Stimulated activated CD8-positive, alpha-beta memory T cell treated with anti-CD3 and anti-CD28 coated beads, Interleukin-2, amount 100 ng/mL, for 1 hour (primary cell): ENCODE measurements around the gene CAPN13.

Source experiments
- DNase-seq, 2 donors: peaks; one replicate each; pipeline ENCODE4 v3.0.0-alpha.2; 2020; ENCODE audit warnings: low read depth in 2 of 2

The CAPN13 gene

DNA sequence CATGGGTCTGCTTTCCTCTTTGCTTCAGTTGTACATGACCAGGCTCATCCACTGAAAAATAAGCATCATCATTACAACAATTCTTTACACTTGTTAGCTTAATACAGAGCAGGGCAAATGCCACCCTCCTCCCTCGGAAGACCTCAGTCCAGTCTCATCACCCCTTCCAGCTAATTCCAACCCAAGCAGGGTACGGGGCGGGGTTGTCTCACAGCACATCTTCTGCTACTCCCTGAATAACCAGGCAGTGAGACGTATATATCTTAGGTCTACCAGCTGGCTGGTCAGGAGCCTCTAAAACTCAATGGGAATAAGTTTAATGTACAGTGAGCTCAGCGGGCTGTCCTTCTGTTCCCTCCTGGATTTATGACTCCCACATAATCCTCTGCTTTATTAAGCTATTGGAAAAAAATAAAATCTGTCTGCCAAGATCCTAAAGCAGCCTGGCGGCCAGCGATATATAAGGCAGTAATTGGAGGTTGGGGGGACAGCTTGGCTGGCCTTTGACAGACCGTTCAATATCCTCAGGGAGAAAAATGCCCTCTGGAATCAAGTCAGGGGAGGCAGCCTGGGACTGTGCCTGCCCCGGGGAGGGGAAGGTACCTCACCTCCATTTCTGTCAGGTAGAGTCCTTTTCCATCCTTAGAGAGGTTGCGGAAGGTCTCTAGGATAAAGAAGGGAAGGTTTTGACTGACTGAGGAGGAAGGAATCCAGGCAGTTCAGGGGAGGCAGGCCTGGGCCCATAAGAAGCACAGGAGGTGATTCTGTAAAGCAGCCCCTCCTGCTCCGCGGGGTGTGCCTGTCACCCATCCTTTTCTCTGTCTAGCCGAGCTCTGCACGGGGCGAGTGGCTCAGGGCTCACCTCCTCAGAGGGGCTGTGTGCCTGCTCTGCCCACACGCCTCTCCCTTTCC, 76.3 kb downstream of the CAPN13 start:
- no peak for DNase-seq

DNA sequence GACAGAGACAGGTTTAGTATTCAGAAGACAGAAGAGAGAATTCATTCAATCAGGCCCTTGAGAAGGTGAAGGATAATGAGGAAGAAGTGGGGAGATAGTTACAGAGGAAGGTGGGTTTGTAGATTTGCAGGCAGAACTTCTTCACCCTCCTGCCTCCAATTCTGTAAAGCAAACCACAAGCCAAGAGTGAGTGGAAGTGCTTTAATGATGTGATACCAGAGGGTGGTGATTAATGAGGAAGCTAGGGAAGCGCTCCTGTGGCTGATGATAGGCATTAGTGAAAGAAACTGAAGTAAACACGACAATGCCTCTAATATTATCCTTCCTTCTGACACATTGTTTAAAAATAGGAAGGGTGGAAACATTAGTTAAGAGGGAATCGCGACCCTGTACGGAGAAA, 78.2 kb downstream of the CAPN13 start:
- no peak for DNase-seq

DNA sequence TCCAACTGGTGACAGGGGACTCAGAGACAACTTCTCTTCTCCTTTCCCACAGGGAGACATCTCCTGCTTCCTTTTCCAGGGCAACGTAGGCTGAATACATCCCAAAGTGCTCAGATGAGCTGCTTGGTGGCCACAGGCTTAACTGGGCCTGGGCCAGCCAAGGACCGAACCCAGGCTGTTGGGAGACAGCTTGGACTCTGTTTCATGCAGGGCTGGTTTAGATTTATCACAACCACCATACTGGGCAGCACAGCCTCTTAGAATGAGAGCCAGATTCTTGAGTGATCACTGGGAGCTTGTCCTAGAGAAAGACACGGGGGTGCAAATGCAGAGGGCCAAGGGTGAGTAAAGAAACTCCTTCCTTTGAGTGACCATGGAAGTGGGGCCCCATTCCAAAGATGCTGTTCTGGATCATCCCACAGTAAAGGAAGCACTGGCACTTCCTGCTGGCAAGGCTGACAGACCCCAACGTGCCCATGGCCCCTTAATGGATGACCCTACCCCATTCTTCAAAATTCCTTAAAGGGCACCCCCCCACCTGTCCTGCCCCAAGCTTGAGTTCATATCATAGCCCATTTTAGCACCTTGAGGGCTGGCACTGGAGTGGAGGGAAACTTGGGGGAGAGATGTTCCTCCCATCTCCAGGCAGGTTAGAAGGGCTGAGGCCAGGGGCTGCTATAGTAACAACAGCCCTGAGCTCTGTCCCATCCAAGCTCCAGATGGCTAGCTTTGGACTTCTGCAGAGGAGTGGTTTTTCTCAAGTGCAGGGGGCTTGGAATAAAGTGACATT, 84.1 kb downstream of the CAPN13 start:
- no peak for DNase-seq

DNA sequence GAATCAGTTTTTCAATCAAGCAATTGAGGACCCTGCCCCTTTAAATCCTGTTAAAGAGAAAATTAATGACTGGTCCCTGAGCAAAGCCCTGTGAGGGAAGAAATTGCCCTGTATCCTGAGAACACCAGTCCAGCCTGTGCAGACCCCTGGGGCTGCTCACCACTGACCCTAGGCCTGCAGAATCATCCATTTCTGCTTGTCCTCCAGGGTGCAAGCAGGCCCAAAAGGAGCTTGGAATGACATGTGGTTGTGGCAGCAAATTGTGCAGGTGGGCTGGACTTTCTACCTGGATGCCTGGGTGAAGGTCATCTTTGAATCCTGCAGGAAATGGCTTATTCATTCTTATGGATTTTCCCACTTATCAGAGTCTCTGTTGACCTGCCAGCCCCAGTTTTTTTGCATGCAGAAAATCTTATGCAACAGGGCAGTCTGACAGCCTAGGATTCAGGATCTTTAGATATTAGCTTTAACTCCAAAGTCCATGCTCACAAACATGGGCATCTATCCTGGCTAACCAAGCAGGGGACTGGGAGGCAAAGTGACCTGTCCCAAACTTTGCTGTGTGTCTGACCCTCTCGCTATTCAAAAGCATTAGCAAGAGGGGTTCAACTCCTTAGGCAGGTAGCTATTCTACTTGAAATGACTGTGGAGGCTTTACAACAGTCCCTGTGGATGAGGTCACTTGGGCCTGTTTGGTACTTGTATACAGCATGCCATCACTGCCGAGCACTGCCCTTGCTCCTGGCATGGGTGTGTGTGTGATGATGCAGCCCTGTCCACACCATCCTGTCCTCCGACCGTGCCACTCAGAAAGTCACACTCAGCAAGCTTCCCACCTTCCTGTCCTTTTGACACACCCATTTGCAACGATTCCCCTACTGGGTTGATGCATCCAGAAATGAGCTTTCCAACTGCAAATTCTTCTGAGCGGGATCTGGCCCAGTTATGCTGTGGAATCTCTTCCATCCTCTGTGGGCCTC, 85.3 kb downstream of the CAPN13 start:
- DNase-seq = no peak

DNA sequence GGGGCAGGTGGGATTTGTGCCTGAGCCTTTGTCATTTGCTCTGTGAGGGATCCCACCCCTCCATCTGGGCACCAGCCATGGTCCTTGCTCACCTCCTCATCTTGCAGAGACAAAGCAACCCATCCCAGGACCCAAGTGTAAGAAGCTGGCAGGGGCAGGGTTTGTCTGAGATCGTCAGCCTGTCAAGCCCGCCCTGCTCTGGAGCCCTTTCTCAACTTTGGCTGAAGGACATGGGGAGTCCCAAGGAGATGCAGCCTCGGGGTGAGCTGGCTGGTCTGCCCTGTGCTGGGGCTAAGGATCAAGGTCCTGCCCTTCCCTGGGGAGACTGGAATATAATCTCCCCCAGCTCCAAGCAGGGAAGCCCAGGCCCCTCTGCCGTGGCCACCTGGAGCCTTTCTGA, 86.0 kb downstream of the CAPN13 start:
- no peak for DNase-seq

DNA sequence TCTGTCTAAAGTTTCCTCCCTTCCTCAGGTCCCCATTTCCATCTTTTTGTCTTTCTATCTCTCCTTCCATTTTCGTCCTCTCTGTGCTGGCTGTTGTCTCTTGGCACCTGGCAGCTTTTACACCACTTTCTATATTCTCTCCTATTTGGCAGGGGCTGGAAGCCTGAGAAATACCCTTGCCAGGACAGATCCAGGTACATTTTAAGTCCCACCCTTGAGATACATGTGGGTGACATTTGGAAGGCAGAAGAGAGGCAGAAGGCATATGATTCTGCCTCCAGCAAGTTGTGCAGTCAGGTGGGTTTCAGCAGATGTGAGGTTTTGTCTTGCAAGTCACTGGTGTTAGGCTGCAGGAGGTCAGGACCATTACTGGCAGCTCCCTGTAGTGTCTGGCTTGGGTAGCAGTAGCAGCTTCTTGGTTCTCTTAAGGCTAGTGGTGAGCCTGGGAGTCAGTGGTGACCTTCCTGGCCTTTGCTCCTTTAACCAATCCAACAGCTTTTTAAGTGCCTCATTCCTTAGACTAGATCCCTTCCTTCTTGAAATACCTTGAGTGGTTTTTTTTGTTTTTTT, 90.1 kb downstream of the CAPN13 start:
- no peak for DNase-seq

DNA sequence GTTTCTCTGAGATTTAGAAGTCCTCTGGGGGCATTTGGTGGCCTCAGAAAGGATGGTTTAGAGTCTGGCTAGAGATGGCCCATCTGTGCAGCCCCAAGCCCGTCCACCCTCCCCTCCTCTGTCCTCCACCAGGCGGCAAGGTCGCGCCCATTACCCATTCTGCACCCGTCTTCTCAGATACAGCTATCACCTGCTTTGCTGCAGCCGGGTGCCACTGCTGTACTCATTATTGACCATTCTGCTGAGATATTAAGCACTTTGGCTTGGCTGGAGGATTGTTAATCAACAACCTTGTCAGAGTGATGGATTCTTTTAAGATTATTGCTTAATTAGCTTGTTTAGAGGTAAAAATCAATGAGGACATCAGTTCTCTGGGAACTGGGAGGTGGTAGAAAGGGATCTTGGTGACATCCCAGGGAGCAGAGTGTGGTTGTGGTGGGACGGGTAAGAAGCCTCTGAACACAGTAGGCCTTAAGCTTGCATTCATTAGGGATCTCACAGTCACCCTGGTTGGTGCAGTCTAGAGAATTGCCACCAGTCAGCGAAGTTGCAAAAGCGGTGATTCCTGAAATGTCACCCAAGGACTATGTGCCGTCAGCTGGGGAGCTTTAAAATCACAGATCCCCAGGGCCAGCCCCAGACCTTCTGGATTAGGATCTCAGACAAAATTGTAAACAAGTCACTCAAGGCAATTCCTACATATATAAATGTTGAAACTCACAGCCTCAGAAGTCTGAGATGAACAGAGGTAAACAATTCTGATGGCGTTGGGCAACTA, 90.9 kb downstream of the CAPN13 start:
- DNase-seq = no peak

DNA sequence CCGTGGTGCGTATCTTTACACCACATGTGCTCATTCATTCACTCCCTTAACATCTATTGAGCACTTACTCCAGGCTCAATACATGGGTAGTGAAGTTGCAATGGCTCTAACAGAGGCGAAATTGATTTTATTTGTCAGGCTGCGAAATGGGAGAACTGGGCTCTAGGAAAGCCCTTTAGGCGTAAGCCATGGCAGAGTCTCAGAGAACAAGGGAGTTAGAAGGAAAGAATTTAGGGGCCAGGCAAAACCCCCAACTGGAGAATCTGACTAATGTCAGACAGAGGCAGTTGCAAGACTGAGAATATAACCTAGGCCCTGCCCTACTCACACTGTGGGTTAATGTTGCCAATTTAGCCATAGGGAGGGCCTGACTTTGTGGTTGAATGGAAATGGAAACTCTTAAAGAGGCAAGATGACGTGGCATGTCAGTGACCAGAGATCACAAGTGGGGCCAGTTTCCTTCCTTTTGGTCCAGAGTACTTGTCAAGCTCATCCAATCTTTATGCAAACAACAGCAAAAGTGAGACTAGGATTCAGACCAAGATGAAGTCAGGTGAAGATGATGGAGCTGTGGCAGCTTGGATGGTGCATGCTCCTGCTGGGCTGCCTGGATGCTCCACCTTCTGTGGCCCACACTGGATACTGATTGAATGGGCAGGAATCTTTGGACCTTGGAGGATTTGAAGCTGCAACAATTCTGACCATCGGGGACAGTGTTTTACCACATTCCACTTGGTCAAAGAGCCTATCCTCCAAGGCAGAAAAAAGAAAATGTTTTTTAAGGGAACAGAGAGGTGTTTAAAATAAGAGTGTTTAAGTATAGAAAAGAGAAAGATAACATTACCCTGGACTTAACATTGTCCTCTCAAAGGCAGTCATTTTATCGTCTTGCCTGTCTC, 92.2 kb downstream of the CAPN13 start:
- DNase-seq = no peak

DNA sequence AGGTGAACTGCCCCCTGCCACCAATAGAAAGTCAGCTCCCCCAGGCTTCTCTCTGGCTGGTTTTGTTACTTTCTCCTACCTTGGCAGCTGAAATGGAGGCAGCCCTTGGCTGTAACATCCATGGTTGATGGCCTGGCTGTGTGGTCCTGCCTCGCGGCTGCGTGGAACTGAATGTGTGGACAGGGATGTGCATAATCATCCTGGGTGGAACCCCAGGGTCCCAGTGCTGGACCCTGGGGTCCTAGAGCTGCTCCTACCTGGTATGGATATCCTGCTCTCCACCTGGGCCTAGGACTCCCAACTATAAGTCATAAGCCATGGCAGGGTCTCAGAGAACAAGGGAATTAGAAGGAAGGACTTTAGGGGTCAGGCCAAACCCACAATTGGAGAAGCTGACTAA, 93.5 kb downstream of the CAPN13 start:
- no peak for DNase-seq

DNA sequence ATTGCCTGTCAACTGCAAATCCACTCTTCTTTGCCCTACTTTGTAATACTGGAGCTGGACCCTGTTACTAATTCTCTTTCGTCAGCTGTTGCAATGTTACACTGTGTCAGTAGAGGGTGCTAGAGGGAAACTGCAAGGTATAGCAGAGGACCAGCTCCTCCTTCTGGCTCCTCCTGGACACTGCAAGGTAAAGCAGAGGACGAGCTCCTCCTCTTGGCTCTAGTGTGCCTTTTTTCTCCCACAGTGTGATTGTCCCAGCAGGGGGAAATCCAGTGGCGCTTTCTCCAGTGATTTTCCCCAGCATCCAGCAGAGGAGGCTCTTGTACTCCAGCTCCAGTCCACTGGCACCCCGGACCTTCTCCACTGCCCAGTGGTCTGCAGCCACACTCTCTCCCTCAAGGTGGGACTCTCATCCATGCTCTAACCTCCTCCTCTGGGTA, 95.6 kb downstream of the CAPN13 start:
- DNase-seq = peak; percentile 58 to 60

DNA sequence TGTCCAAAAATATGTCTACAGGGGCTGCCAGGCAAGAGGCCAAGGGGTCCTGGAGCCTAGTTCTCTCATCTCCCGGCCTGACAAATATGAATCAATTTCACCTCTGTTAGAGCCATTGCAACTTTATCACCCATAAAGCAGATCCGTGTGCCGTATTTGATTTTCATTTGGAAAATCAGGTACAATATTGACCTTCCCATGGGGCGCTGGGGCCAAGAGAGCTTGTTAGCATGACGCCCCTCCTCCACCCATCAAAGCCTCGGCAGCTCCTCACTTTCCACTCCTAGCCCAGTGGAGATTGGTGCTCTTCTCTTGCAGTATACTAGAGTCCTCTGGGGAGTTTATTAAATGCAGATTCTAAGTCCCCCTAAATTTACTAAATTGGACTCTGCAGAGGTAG, 96.8 kb downstream of the CAPN13 start:
- no peak for DNase-seq

DNA sequence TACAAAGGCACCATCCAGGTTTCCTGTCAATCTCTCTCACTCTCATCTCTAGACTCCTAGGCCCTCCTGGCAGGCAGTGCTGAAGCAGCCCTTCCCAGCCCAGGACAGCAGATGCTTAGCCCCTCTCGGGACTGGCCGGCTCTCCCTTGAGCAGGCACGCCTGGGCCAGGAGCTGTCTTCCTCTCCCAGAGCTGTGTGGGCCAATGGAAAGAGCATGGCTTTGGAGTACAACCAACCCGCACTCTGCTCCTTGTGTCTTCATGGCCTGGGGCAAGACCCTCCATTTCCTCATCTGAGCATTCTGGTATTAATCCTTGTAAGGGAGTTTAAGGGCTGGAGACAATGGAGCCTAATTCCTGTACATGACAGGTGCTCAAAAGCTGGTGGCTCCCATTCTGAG, 97.2 kb downstream of the CAPN13 start:
- DNase-seq = no peak

DNA sequence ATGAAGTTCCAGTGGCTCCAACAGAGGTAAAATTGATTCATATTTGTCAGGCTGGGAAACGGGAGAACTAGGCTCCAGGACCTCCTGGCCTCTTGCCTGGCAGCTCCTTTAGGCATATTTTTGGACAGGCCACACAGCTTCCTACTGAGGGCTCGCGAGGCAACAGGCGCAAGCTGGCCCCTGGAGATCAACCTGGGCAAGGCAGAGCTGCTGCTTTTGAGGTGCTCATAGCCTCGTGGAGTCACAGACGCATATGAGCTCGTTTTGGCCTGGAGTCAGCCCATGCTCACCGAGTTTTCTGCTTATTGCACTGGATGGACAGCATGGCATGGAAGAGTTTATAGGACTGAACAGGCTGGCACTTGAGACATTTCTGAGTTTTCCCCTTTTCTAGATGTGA, 97.7 kb downstream of the CAPN13 start:
- DNase-seq = no peak

DNA sequence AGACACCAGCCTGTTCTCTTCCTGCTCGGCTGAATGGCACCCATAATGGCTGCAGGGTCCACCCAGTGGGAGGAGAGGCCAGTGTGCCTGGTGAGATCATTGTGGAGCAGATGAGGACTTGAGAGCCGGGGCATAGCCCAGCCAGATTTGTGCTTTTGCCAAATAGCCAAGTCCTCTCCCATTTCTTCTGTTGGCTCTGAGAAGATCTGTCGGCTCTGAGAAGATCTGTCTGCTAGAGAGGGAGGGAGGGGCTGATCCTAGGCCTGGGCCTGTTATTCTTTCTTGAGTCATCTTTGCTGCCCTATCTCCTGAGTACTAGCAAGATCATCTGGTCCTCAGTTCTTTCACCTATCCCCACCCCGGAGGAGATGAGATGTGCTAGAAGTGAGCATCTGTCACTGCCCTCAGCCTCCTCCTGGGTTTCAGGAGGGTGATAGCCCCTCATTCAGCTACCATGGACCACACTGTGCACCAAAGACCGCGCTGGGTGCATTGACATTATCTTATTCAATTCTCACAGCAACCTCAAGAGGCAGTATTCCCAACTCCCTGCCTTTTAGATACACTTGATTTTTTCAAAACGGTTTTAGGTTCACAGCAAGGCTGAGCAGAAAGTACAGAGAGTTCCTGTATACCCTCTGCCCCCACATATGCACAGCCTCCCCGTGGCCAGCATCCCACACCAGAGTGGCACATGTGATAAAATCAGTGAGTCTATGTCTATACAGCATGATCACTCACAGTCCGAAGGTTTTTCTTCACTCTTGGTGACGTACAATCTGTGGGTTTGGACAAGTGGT, 98.6 kb downstream of the CAPN13 start:
- DNase-seq = no peak

DNA sequence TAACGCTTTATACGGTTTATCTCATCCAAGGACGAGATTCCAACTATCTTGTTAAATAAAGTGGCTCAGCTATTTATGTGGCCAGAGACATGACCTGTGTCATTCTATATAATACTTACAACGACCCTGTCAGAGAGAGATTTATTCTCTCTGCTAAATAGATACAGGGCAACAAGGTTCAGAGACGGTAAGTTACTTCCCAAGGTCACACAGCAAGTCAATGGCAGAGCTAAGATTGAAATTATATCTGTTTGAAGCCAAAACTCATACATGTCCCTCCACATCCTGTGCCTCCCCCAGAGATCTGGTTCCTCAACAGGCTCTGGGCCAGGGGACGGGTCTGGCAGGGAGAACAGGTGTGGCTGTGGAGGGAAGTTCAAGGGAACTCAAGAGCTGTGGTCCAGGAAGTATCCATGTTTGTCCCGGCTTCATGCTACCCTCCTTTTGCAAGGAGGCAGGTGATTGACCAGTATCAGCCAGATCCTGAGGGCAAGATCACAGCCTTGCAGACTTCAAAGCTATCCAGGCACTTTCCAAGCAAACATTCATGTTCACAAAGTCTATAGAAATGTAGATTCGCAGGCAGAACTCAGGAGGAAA, 99.8 kb downstream of the CAPN13 start:
- no peak for DNase-seq

DNA sequence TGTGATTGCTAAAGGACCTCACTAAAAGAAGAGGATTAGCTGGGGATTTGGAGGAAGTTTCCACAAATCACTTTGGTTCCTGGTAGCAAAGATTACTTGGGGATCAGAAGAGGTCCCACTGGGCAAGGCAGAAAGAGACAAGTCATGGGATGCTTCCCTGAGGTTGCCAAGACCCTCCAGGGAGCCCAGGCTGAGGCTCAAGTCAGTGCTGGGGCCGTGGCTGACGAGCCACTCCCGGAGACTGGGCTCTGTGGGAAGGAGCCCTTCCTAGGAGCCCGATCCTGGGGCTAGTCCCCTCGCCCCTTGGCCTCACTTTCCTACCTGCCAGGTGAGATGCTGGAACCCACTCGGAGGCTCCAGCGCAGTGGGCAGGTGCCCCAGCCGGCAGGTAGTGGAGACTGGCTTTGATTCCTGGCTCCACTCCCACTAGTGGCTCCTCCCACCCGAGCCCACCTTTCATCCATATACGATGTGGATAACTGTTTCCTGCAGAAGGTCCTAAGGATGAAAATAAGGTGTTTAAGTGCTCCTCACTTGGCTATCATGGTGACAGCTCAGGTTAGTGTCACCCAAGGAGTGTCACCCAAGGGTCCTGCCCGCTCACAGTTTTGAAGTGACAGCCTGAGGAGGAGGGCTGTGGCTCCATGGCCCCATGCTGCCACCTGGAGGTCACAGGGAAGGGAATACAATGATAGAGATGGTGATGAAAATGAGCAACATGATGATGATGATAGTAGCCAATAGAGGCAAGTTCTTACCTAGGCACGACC, 100.5 kb downstream of the CAPN13 start:
- peak; percentile 31 to 52 for DNase-seq

DNA sequence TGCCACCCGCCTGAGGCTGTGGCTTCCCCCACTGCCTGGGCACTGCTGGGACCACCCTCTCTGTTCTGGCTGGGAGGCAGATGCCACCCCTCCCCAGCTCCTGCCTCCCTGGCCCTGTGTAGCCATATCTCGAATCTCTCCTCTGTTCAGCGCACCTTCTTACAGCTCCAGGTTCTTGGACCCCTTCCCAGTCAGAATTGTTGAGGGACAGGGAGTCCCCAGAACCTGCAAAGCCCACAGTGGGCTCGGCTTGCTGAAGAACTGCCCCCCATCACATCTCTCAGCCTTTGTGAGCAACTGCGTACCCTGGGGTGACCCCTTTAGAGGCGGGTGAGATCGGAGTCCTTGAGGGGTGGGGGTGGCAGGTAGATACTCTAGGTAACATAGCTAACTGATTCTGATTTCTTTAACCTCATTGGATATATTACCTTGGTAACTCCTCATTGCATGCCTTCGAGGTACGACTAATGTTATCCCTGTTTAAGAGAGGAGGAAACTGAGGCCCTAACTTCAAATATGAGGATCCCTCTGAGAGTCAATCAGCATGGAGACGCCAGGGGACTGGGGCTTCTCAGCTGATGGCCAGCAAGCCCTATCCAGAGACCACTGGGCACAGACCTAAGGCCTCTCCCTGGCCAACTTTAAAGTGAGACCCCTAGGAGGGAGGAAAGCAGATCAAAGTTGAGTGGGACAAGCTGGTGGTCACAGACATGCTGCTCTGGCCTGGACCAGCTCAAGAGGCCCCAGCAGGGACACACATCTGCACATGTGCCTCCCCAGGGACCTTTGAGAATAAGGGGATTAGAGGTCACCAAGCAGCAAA, 101.3 kb downstream of the CAPN13 start:
- DNase-seq = no peak
